NCI-H446 treated with DMSO at 0.1 percent for 48 hours (cell line): ENCODE measurements around the gene ING5.

Source experiments
- DNase-seq: peaks from one replicate; lab custom pipeline; 2025; lab: John Stamatoyannopoulos, UW

Gene ING5

GRCh38 chr2:241776336-241777169 lies 74.7 kb downstream of the ING5 start, which contains the start of gene GAL3ST2:
Gene GAL3ST2, plus strand, starts transcription at chr2:241776822. Its CDS starts 134 bp downstream, at chr2:241776956.
- no peak for DNase-seq

- DNase-seq = no peak
Observed at GRCh38 chr2:241777170-241777685, 75.4 kb downstream of the ING5 start.

GRCh38 chr2:241777686-241778627 lies 76.1 kb downstream of the ING5 start:
- DNase-seq = no peak
